Mucosa of descending colon (tissue), 3 donors: ENCODE measurements around the gene FBXL16. TPM values are rescaled to one million over a fixed set of nuclear protein-coding genes. Genes with fewer than 3 reads are reported as not detected.

Experiments used
- ATAC-seq: fragments of 200-7000 bp; cut with Tn5 transposase; one replicate; pipeline ENCODE4 v1.9.1; 2020; ENCODE audit warnings: mild to moderate bottlenecking, moderate library complexity
- DNase-seq, 3 donors: peaks; one replicate each; pipeline ENCODE4 v3.0.0-alpha.2; 2020
- H3K36me3 ChIP-seq: fragments of 200-600 bp; one replicate; pipeline ENCODE4 v1.8.0; 2021; ENCODE audit warnings: low read depth, mild to moderate bottlenecking
- H3K4me1 ChIP-seq: fragments of 200-600 bp; one replicate; pipeline ENCODE4 v1.8.0; 2021; ENCODE audit warnings: low read depth, mild to moderate bottlenecking
- H3K4me3 ChIP-seq: fragments of 200-600 bp; one replicate; pipeline ENCODE4 v1.8.0; 2021; ENCODE audit warnings: mild to moderate bottlenecking
- H3K9me3 ChIP-seq: fragments of 200-600 bp; one replicate; pipeline ENCODE4 v1.8.0; 2021; ENCODE audit warnings: mild to moderate bottlenecking
- intact Hi-C, 2 donors: fragments of 100-400 bp; cut with DNase I in 1 of 2; cut with micrococcal nuclease in 1 of 2; formaldehyde crosslinking; loops; one replicate each; pipeline versions ENCODE4 v1.11.0 to v1.11.1; 2022; cut with DNase I, micrococcal nuclease
- total RNA-seq, 3 donors: library from RNA; stranded (reverse); fragmentation: NEBNext Ultra II Directional in 2 of 3; extraction: Animal tissue kit (Norgen Biotek cat#: 25700) in 2 of 3; gene quantifications; one replicate each; pipeline versions ENCODE4 v1.2.1 to v1.2.4, GENCODE V29; 2021 to 2023
- TF ChIP-seq, protein P1 (sequence below): fragments of 200-600 bp; IDR thresholded peaks from one replicate; pipeline ENCODE4 v1.8.0; 2022; ENCODE audit warnings: antibody characterized with exemption, mild to moderate bottlenecking
- donor health status: DM: no; HTN: no; CAD: no; lungs with moderate emphysema.
- donor health status: DM: no; HTN: no; CAD: no.
- donor health status: DM: no; HTN: yes; CAD: no.

FBXL16 gene
- total RNA-seq, 3 donors from 2014 or later: 1.3 to 2.2 (median 2.1) TPM

- Histone ChIP-seq H3K4me3 (no peak overlapping the region), H3K36me3 (peaks cover 4% of the 10 kb centered on the region), H3K4me1 (peaks cover 47% of the 10 kb centered on the region), H3K9me3 (no peaks in the 10 kb centered on the region)
- TF ChIP-seq, protein P1, sequence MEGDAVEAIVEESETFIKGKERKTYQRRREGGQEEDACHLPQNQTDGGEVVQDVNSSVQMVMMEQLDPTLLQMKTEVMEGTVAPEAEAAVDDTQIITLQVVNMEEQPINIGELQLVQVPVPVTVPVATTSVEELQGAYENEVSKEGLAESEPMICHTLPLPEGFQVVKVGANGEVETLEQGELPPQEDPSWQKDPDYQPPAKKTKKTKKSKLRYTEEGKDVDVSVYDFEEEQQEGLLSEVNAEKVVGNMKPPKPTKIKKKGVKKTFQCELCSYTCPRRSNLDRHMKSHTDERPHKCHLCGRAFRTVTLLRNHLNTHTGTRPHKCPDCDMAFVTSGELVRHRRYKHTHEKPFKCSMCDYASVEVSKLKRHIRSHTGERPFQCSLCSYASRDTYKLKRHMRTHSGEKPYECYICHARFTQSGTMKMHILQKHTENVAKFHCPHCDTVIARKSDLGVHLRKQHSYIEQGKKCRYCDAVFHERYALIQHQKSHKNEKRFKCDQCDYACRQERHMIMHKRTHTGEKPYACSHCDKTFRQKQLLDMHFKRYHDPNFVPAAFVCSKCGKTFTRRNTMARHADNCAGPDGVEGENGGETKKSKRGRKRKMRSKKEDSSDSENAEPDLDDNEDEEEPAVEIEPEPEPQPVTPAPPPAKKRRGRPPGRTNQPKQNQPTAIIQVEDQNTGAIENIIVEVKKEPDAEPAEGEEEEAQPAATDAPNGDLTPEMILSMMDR: no peak
- peak; percentile 92 to 95 (median 94) for DNase-seq
- intact Hi-C loops: no loop called here
- peak; percentile 68 for ATAC-seq
Observed at GRCh38 chr16:676913-677312, 28.7 kb downstream of the FBXL16 start.

- TF ChIP-seq, protein P1: no peak
- no peak for DNase-seq
- Histone ChIP-seq H3K9me3 (no peaks in the 10 kb centered on the region), H3K4me3 (no peak overlapping the region), H3K4me1 (peaks cover 44% of the 10 kb centered on the region), H3K36me3 (peaks cover 6% of the 10 kb centered on the region)
- no peak for ATAC-seq
- intact Hi-C loops: no loop called here
Observed at GRCh38 chr16:676565-676902, 29.1 kb downstream of the FBXL16 start.

DNA sequence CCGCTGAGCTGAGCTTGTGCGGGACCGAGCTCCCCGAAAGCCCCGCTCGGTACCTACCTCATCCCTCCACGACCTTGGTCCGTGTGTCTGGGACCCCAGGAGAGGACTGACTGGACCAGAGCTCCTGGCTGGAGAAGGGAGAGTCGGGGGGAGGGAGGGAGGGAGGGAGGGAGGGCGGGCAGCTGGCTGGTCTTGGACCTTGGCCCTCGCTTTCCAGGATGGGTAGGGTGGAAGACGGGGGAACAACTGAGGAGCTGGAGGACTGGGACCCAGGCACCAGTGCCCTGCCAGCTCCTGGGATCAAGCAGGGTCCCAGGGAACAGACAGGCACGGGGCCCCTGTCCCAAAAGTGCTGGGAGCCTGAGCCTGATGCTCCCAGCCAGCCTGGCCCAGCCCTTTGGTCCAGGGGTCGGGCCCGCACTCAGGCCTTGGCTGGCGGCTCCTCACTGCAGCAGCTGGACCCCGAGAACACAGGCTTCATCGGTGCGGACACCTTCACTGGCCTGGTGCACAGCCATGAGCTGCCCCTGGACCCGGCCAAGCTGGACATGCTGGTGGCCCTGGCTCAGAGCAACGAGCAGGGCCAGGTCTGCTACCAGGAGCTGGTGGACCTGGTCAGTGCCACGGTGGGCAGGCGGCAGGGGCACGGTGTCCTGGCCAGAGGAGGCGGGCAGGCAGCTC is 29.6 kb downstream of the FBXL16 start:
- TF ChIP-seq, protein P1: no peak
- Histone ChIP-seq H3K9me3 (no peaks in the 10 kb centered on the region), H3K4me3 (no peak overlapping the region), H3K36me3 (peaks cover 11% of the 10 kb centered on the region), H3K4me1 (peaks cover 39% of the 10 kb centered on the region)
- peak in 2 of 3 donors; percentile 48 to 61 for DNase-seq
- intact Hi-C loops: no loop called here
- ATAC-seq: no peak

- ATAC-seq: no peak
- peaks cover 36% of the 10 kb centered on the region for H3K4me1 ChIP-seq
- intact Hi-C loops: no loop called here
- TF ChIP-seq, protein P1: no peak
- H3K4me3 ChIP-seq: no peak within 1 kb of the TSS
- DNase-seq: peak in 2 of 3 donors; percentile 64 to 75
- no peaks in the 10 kb centered on the region for H3K9me3 ChIP-seq
- H3K36me3 ChIP-seq: peaks cover 13% of the 10 kb centered on the region
Observed at GRCh38 chr16:674968-675883, 30.4 kb downstream of the FBXL16 start, which contains the start of gene RHBDL1. Gene RHBDL1 (plus strand): TSS chr16:675671. CDS start chr16:675791, 120 bp downstream.

- DNase-seq (peak in 2 of 3 donors; percentile 40 to 49), ATAC-seq (no peak)
- H3K36me3 ChIP-seq: peaks cover 13% of the 10 kb centered on the region
- H3K4me1 ChIP-seq: peaks cover 34% of the 10 kb centered on the region
- H3K9me3 ChIP-seq: no peaks in the 10 kb centered on the region
- TF ChIP-seq, protein P1: no peak
- no peak overlapping the region for H3K4me3 ChIP-seq
- intact Hi-C loops: no loop called here
Observed at GRCh38 chr16:674214-674881, 31.3 kb downstream of the FBXL16 start.
